ENCODE data around the gene TEF.

- no peak for TF ChIP-seq EZH2 (optimal IDR thresholded peaks at IDR 0.05; ENCODE audit: low read depth, low read length)
- no peak for TF ChIP-seq CTCF (IDR thresholded peaks at IDR 0.05; ENCODE audit: low read length)
These were observed 27.7 kb upstream of the TEF start for GRCh38 chr22:41353862-41354575.

All from MM.1S (cell line).